GM12878 (cell line): ENCODE results near the gene SLC51A. TPM values are rescaled to one million over a fixed set of nuclear protein-coding genes. Genes with fewer than 3 reads are reported as not detected.

Experiments
- ATAC-seq: fragments of 200-7000 bp; cut with Tn5 transposase; 3 replicates; pipeline ENCODE4 v1.9.1; 2020; ENCODE audit warnings: mild to moderate bottlenecking, moderate library complexity
- BruUV-seq: library from RNA; stranded (reverse); fragments of 400-500 nt; replicated peaks from 2 replicates; lab custom pipeline; 2021; lab: Mats Ljungman, UMichigan
- CTCF ChIA-PET: fragments of 300-600 bp; sonication (Branson Sonifier 250); formaldehyde crosslinking; extraction: SDS; loops from one replicate; lab custom pipeline; 2021; ENCODE audit warnings: inconsistent platforms; lab: Yijun Ruan, JAX
- POLR2A ChIA-PET: fragments of 350-600 bp; formaldehyde crosslinking; extraction: SDS; loops from one replicate; lab custom pipeline; 2021; ENCODE audit warnings: inconsistent platforms; lab: Charles Lee
- RAD21 ChIA-PET: fragments of 300-600 bp; sonication (Branson Sonifier 250); formaldehyde crosslinking; loops from one replicate; lab custom pipeline; 2023; ENCODE audit warnings: antibody characterized with exemption; ENCODE audit not compliant: unreplicated experiment; lab: Charles Lee
- SMC1A ChIA-PET: fragments of 300-600 bp; sonication (Branson Sonifier 250); formaldehyde crosslinking; loops from one replicate; lab custom pipeline; 2023; ENCODE audit not compliant: unreplicated experiment, uncharacterized antibody; lab: Charles Lee
- DNase-seq: peaks from one replicate; pipeline ENCODE4 v3.0.0-alpha.2; 2011; ENCODE audit warnings: low read depth, low spot score
- FAIRE-seq: peaks from 3 replicates; lab custom pipeline; 2011; peaks lifted over from hg19 to GRCh38; lab: Jason Lieb, UNC
- H2AFZ ChIP-seq: 2 replicates; pipeline ENCODE4 v1.6.0; 2011; ENCODE audit warnings: low read depth, low read length, control low read depth; ENCODE audit not compliant: control insufficient read depth
- H3K27ac ChIP-seq: 2 replicates; pipeline ENCODE4 v1.5.1; 2011; ENCODE audit warnings: control low read depth; ENCODE audit not compliant: control insufficient read depth, insufficient read depth
- H3K27me3 ChIP-seq, 2 experiments: replicated peaks in 1 of 2; 2 replicates each; pipeline versions ENCODE4 v1.6.0 to v1.6.1; 2011; ENCODE audit warnings: low read length in 1 of 2; ENCODE audit not compliant: control insufficient read depth in 2 of 2, insufficient read depth in 2 of 2
- H3K36me3 ChIP-seq, 2 experiments: 2 replicates each; pipeline ENCODE4 v1.5.1; 2011; ENCODE audit warnings: low read length in 1 of 2; ENCODE audit not compliant: control insufficient read depth in 2 of 2, insufficient read depth in 2 of 2
- H3K4me1 ChIP-seq: 2 replicates; pipeline ENCODE4 v1.6.1; 2011; ENCODE audit warnings: mild to moderate bottlenecking, low read length, moderate library complexity, mixed read lengths; ENCODE audit not compliant: control insufficient read depth, insufficient read depth
- H3K4me2 ChIP-seq: 2 replicates; pipeline ENCODE4 v1.6.0; 2011; ENCODE audit warnings: control low read depth; ENCODE audit not compliant: control insufficient read depth, insufficient read depth
- H3K4me3 ChIP-seq: fragments of 200-600 bp; sonication (generic); 2 replicates; pipeline ENCODE4 v1.5.1; 2016
- H3K79me2 ChIP-seq: 2 replicates; pipeline ENCODE4 v1.6.0; 2011; ENCODE audit warnings: low read length; ENCODE audit not compliant: control insufficient read depth, insufficient read depth
- H3K9ac ChIP-seq: 2 replicates; pipeline ENCODE4 v1.8.0; 2011; ENCODE audit warnings: low read length, control low read depth, mixed read lengths; ENCODE audit not compliant: control insufficient read depth, insufficient read depth
- H3K9me3 ChIP-seq: replicated peaks from 3 replicates; pipeline ENCODE4 v1.5.1; 2011; ENCODE audit warnings: mild to moderate bottlenecking, low read length; ENCODE audit not compliant: control insufficient read depth, insufficient read depth
- H4K20me1 ChIP-seq: 2 replicates; pipeline ENCODE4 v1.6.0; 2011; ENCODE audit not compliant: control insufficient read depth, insufficient read depth
- E4F1 ChIP-seq: fragments of 450-650 bp; IDR thresholded peaks from 2 replicates; pipeline ENCODE4 v1.6.1; 2018; ENCODE audit warnings: borderline replicate concordance, mild to moderate bottlenecking; ENCODE audit not compliant: partially characterized antibody
- EED ChIP-seq: sonication (generic); IDR thresholded peaks from 2 replicates; pipeline ENCODE4 v1.6.1; 2016; ENCODE audit warnings: antibody characterized with exemption, low read depth
- GATAD2B ChIP-seq: fragments of 450-650 bp; conservative IDR thresholded peaks from 2 replicates; pipeline ENCODE4 v1.6.1; 2017; ENCODE audit warnings: low read depth, mild to moderate bottlenecking, moderate library complexity
- IKZF2 ChIP-seq, 2 experiments: fragments of 450-650 bp; IDR thresholded peaks; 2 replicates each; pipeline ENCODE4 v1.6.1; 2017; ENCODE audit warnings: mild to moderate bottlenecking in 2 of 2, moderate library complexity in 2 of 2
- IRF4 ChIP-seq: IDR thresholded peaks from 2 replicates; pipeline ENCODE4 v1.6.1; 2011; ENCODE audit warnings: low read depth, low read length
- NFIC ChIP-seq: IDR thresholded peaks from 2 replicates; pipeline ENCODE4 v1.6.1; 2012; ENCODE audit warnings: low read depth, mild to moderate bottlenecking, inconsistent platforms, low read length, moderate library complexity
- NFYA ChIP-seq: IDR thresholded peaks from 2 replicates; pipeline ENCODE4 v1.6.1; 2011; ENCODE audit warnings: low read depth, mild to moderate bottlenecking, low read length, improper control_type of control experiment, borderline replicate concordance
- POLR2A ChIP-seq: IDR thresholded peaks from 2 replicates; pipeline ENCODE4 v1.6.1; 2011; ENCODE audit warnings: low read depth, mild to moderate bottlenecking, low read length
- RUNX3 ChIP-seq: IDR thresholded peaks from 2 replicates; pipeline ENCODE4 v1.6.1; 2012; ENCODE audit warnings: low read length, inconsistent platforms
- STAT1 ChIP-seq: fragments of 450-650 bp; conservative IDR thresholded peaks from 2 replicates; pipeline ENCODE4 v1.6.1; 2014; ENCODE audit warnings: antibody characterized with exemption, mild to moderate bottlenecking
- TAF1 ChIP-seq: IDR thresholded peaks from 2 replicates; pipeline ENCODE4 v1.6.1; 2011; ENCODE audit warnings: mild to moderate bottlenecking, low read depth, low read length, borderline replicate concordance
- TCF3 ChIP-seq: IDR thresholded peaks from 2 replicates; pipeline ENCODE4 v1.6.1; 2012; ENCODE audit warnings: low read depth, mild to moderate bottlenecking, low read length, borderline replicate concordance; ENCODE audit not compliant: insufficient read depth
- ZNF622 ChIP-seq: fragments of 450-650 bp; IDR thresholded peaks from 2 replicates; pipeline ENCODE4 v1.6.1; 2017; ENCODE audit warnings: mild to moderate bottlenecking, inconsistent platforms
- WGBS: methylation state at CpG from one replicate; pipeline ENCODE4 v1.1.6; 2016; ENCODE audit warnings: low lambda C conversion rate; ENCODE audit not compliant: insufficient replicate concordance, insufficient coverage; ENCODE audit errors: missing lambda C conversion rate; 5-methylcytosine and 5-hydroxymethylcytosine counted together
- in situ Hi-C: fragments of 300-500 bp; cut with MboI; formaldehyde crosslinking; loops from 9 replicates; pipeline ENCODE4 v1.14.3; 2018; ENCODE audit warnings: mixed read lengths
- intact Hi-C: fragments of 100-400 bp; cut with micrococcal nuclease; formaldehyde crosslinking; loops from one replicate; pipeline ENCODE4 v1.14.2; 2022; ENCODE audit not compliant: unreplicated experiment
- polyA plus RNA-seq, 11 experiments: library from polyadenylated mRNA; depleted of rRNA in 4 of 11; unstranded in 6 of 11; stranded (reverse) in 5 of 11; fragments of >200 nt; fragmentation: Nextera tagmentation in 4 of 11; fragmentation: Illumina TruSeq in 1 of 11; extraction: Ambion mirVana in 4 of 11; extraction: Trizol in 1 of 11; gene quantifications; 1 replicate in 1 of 11; 2 replicates in 10 of 11; pipeline versions ENCODE4 v1.2.1 to v1.2.3, GENCODE V29; 2011 to 2016; ENCODE audit warnings: inconsistent platforms in 2 of 11, missing spikeins in 2 of 11, low read depth in 1 of 11
- total RNA-seq, 4 experiments: library from RNA; depleted of rRNA in 3 of 4; stranded (reverse); fragments of >200 nt in 3 of 4; fragmentation: Illumina TruSeq in 1 of 4; extraction: Trizol in 1 of 4; gene quantifications; 2 replicates each; pipeline versions ENCODE4 v1.2.1 to v1.2.3, GENCODE V29; 2013 to 2021
- TF ChIP-seq, protein P1 (sequence below): fragments of 450-650 bp; IDR thresholded peaks from 2 replicates; pipeline ENCODE4 v1.6.1; 2016; ENCODE audit warnings: mild to moderate bottlenecking

Gene SLC51A
- total and polyA plus RNA-seq, 10 of the 15 experiments (the other 5 are each of a cell fraction or from before 2014, with no cell fraction given), result 0.99 to 3.9 (median 2.2) TPM; not detected in 6

- WGBS, result 53% methylated on average over 8 of the region's 8 CpGs
- no peaks in the 10 kb centered on the region for H4K20me1 ChIP-seq
- ATAC-seq, result peak; percentile 54
- H3K27ac ChIP-seq, result peak overlapping the region; percentile 21; the same call in 1 of the 2 replicates
- H3K9ac ChIP-seq, result no peak overlapping the region
- TF ChIP-seq NFYA (no peak), IKZF2 (IDR thresholded peaks at IDR 0.05) (peak in 1 of 2 experiments; percentile 16; a peak in 1 of 4 replicates), GATAD2B (no peak), NFIC (0 out of 2 replicates have a peak, but pooled peaks have one; percentile 18), STAT1 (no peak), EED (0 out of 2 replicates have a peak, but pooled peaks have one; percentile 25), TAF1 (no peak), TCF3 (no peak), RUNX3 (peak; percentile 7; the same call in 1 of the 2 replicates), ZNF622 (no peak), E4F1 (no peak), IRF4 (peak; percentile 3; the same call in 1 of the 2 replicates), POLR2A (no peak)
- TF ChIP-seq, protein P1, sequence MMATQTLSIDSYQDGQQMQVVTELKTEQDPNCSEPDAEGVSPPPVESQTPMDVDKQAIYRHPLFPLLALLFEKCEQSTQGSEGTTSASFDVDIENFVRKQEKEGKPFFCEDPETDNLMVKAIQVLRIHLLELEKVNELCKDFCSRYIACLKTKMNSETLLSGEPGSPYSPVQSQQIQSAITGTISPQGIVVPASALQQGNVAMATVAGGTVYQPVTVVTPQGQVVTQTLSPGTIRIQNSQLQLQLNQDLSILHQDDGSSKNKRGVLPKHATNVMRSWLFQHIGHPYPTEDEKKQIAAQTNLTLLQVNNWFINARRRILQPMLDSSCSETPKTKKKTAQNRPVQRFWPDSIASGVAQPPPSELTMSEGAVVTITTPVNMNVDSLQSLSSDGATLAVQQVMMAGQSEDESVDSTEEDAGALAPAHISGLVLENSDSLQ, result no peak
- peaks cover 28% of the 10 kb centered on the region for H3K4me1 ChIP-seq
- H3K27me3 ChIP-seq, result no peaks in the 10 kb centered on the region
- H3K9me3 ChIP-seq, result no peaks in the 10 kb centered on the region
- no peaks in the 10 kb centered on the region for H3K79me2 ChIP-seq
- SMC1A ChIA-PET, result interaction anchor here (2.1 kb wide), 1 partner anchor 14 kb away, joined by 9 read pairs; no protein-coding TSS in a partner anchor
- no peaks in the 10 kb centered on the region; a peak in 1 of 4 replicates for H3K36me3 ChIP-seq
- no peak overlapping the region for H2AFZ ChIP-seq
- RAD21 ChIA-PET, result no interaction called here
- H3K4me3 ChIP-seq, result no peak overlapping the region
- POLR2A ChIA-PET, result no interaction called here
- FAIRE-seq, result peak; percentile 72
- no TSS peak for BruUV-seq
- no peak for DNase-seq
- 0 out of 2 replicates have a peak overlapping the region, but pooled peaks have one; percentile 23 for H3K4me2 ChIP-seq
- CTCF ChIA-PET, result interaction anchor here (1.2 kb wide), 1 partner anchor 206 kb away, joined by 3 read pairs; no protein-coding TSS in a partner anchor
- in situ Hi-C loops (no loop called here), intact Hi-C loops (no loop called here)
Observed at GRCh38 chr3:196232882-196233251, 16.5 kb downstream of the SLC51A start.
